Stimulated activated CD4-positive, alpha-beta T cell treated with anti-CD3 and anti-CD28 coated beads, Interleukin-12 subunit alpha, Interleukin-12 subunit beta, amount 100 ng/mL, for 24 hours (primary cell): Measurements from ENCODE around the gene TBCCD1.
A peak's percentile ranks its signal among the peaks of the same experiment; 100 is the strongest.
"Not testable (repeated sequence)": the region's sequence is repeated elsewhere in the genome, so short reads cannot be mapped to it uniquely, and the experiment has no call there.

Experiments used
- DNase-seq, 2 experiments: peaks; one replicate each; pipeline ENCODE4 v3.0.0-alpha.2; 2020; ENCODE audit warnings: low read depth in 2 of 2

Gene TBCCD1

GRCh38 chr3:186520431-186520830 is 46.7 kb downstream of the TBCCD1 start:
- no peak for DNase-seq

GRCh38 chr3:186519021-186519658 is 48.0 kb downstream of the TBCCD1 start:
- peak; percentile 29 to 46 for DNase-seq

GRCh38 chr3:186517218-186517617 is 49.9 kb downstream of the TBCCD1 start:
- DNase-seq = no peak

- no peak for DNase-seq
Measured at GRCh38 chr3:186516646-186517045, 50.5 kb downstream of the TBCCD1 start.

GRCh38 chr3:186515125-186515524 is 52.0 kb downstream of the TBCCD1 start:
- no peak for DNase-seq

GRCh38 chr3:186514296-186515002 is 52.7 kb downstream of the TBCCD1 start:
- DNase-seq = no peak

- DNase-seq = no peak
Measured at GRCh38 chr3:186513386-186513785, 53.8 kb downstream of the TBCCD1 start.

- no peak for DNase-seq
Measured at GRCh38 chr3:186512570-186513302, 54.4 kb downstream of the TBCCD1 start.

GRCh38 chr3:186511702-186512101 is 55.4 kb downstream of the TBCCD1 start:
- no peak for DNase-seq

- DNase-seq = no peak
Measured at GRCh38 chr3:186511245-186511644, 55.9 kb downstream of the TBCCD1 start.

GRCh38 chr3:186510374-186511079 is 56.6 kb downstream of the TBCCD1 start:
- no peak for DNase-seq

GRCh38 chr3:186509423-186509822 is 57.7 kb downstream of the TBCCD1 start:
- DNase-seq = no peak

GRCh38 chr3:186506857-186507256 is 60.3 kb downstream of the TBCCD1 start:
- no peak for DNase-seq

GRCh38 chr3:186506191-186506739 is 60.9 kb downstream of the TBCCD1 start:
- DNase-seq = no peak

GRCh38 chr3:186502966-186503712 is 64.0 kb downstream of the TBCCD1 start:
- DNase-seq = no peak

- no peak for DNase-seq
Measured at GRCh38 chr3:186502138-186502948, 64.8 kb downstream of the TBCCD1 start.

- not testable (repeated sequence) for DNase-seq
Measured at GRCh38 chr3:186499949-186500348, 67.2 kb downstream of the TBCCD1 start.

GRCh38 chr3:186498022-186498421 is 69.1 kb downstream of the TBCCD1 start:
- not testable (repeated sequence) for DNase-seq

- DNase-seq = no peak
Measured at GRCh38 chr3:186497608-186498007, 69.5 kb downstream of the TBCCD1 start.

GRCh38 chr3:186496635-186497034 is 70.5 kb downstream of the TBCCD1 start:
- no peak for DNase-seq
